Aorta (tissue), 5 donors: ENCODE results near the gene CKM. TPM values are rescaled to one million over a fixed set of nuclear protein-coding genes. Genes with fewer than 3 reads are reported as not detected.
A peak's percentile ranks its signal among the peaks of the same experiment; 100 is the strongest.

Experiments
- ATAC-seq: fragments of 200-7000 bp; cut with Tn5 transposase; one replicate; pipeline ENCODE4 v1.9.1; 2022; ENCODE audit warnings: moderate library complexity; ENCODE audit not compliant: low FRiP score
- DNase-seq, 2 donors: peaks; one replicate each; pipeline ENCODE4 v3.0.0-alpha.2; 2020
- H3K27ac ChIP-seq, 2 donors: one replicate each; pipeline ENCODE4 v1.5.1; 2013; ENCODE audit warnings: low read length in 2 of 2, mild to moderate bottlenecking in 2 of 2, moderate library complexity in 2 of 2, control low read depth in 1 of 2, inconsistent platforms in 1 of 2, low read depth in 1 of 2
- H3K27me3 ChIP-seq, 2 donors: one replicate each; pipeline ENCODE4 v1.6.1; 2013; ENCODE audit warnings: control low read depth in 1 of 2, low read length in 1 of 2, mild to moderate bottlenecking in 1 of 2, moderate library complexity in 1 of 2; ENCODE audit not compliant: insufficient read depth in 2 of 2, control insufficient read depth in 1 of 2
- H3K36me3 ChIP-seq, 2 donors: one replicate each; pipeline ENCODE4 v1.6.1; 2013; ENCODE audit warnings: control low read depth in 1 of 2, low read length in 1 of 2, mild to moderate bottlenecking in 1 of 2; ENCODE audit not compliant: insufficient read depth in 2 of 2, control insufficient read depth in 1 of 2
- H3K4me1 ChIP-seq, 2 donors: one replicate each; pipeline ENCODE4 v1.6.1; 2013; ENCODE audit warnings: low read length in 2 of 2, control low read depth in 1 of 2, mild to moderate bottlenecking in 1 of 2, moderate library complexity in 1 of 2; ENCODE audit not compliant: insufficient read depth in 2 of 2, control insufficient read depth in 1 of 2
- H3K4me3 ChIP-seq, 2 donors: one replicate each; pipeline ENCODE4 v1.5.1; 2013; ENCODE audit warnings: low read length in 2 of 2, control low read depth in 1 of 2, mild to moderate bottlenecking in 1 of 2
- H3K9me3 ChIP-seq: one replicate; pipeline ENCODE4 v1.6.1; 2013; ENCODE audit warnings: mild to moderate bottlenecking, low read length; ENCODE audit not compliant: control insufficient read depth
- WGBS, 2 donors: extraction: QIAGEN DNeasy Blood & Tissue Kit; methylation state at CpG; one replicate each; pipeline ENCODE4 v1.1.7; 2013; 5-methylcytosine and 5-hydroxymethylcytosine counted together
- intact Hi-C, 2 donors: fragments of 100-400 bp; cut with DNase I; formaldehyde crosslinking; loops; one replicate each; pipeline versions ENCODE4 v1.14.2 to v1.15.0; 2022
- polyA plus RNA-seq, 2 donors: library from polyadenylated mRNA; stranded (reverse); fragments of 200-250 nt; gene quantifications; one replicate each; pipeline ENCODE4 v1.2.3, GENCODE V29; 2013
- total RNA-seq, 2 donors: library from RNA; stranded (reverse); fragmentation: NEBNext Ultra II Directional; extraction: Animal tissue kit (Norgen Biotek cat#: 25700); gene quantifications; one replicate each; pipeline ENCODE4 v1.2.1, GENCODE V29; 2021
- donor health status: healthy with polysubstance abuse.
- donor health status: Bipolar disorder and iron deficiency.
- donor health status: DM: no; HTN: no; CAD: no.
- donor health status: DM: no; HTN: no; CAD: no.
- donor health status: DM: yes; HTN: yes; CAD: no.

CKM gene
- total and polyA plus RNA-seq, 4 donors = 1.2 to 6.4 TPM; not detected in 2

DNA sequence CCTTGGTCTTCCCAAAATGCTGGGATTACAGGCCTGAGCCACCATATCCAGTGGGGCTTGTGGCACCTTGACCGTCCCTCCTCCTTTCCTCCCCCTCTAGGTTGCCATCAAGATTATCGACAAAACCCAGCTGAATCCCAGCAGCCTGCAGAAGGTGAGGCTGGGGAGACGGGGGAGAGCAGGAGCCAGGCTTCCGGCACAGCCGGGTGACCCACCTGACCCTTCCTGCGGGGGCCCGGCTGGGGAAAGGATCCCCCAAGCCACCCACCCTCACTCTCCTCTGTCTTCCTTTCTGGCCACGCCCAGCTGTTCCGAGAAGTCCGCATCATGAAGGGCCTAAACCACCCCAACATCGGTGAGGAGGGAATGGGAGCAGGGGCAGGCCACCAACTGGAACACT, 59.7 kb downstream of the CKM start:
- H3K27ac ChIP-seq = no peak overlapping the region
- H3K36me3 ChIP-seq = peaks cover 0 to 3% of the 10 kb centered on the region in 2 donors
- H3K4me1 ChIP-seq = no peaks in the 10 kb centered on the region
- DNase-seq (no peak), ATAC-seq (peak; percentile 15)
- 93 to 94% methylated on average over 11 of the region's 11 CpGs for WGBS, 2 donors
- H3K4me3 ChIP-seq = no peak overlapping the region
- intact Hi-C loops = no loop called here
- no peaks in the 10 kb centered on the region for H3K9me3 ChIP-seq
- H3K27me3 ChIP-seq = no peaks in the 10 kb centered on the region

DNA sequence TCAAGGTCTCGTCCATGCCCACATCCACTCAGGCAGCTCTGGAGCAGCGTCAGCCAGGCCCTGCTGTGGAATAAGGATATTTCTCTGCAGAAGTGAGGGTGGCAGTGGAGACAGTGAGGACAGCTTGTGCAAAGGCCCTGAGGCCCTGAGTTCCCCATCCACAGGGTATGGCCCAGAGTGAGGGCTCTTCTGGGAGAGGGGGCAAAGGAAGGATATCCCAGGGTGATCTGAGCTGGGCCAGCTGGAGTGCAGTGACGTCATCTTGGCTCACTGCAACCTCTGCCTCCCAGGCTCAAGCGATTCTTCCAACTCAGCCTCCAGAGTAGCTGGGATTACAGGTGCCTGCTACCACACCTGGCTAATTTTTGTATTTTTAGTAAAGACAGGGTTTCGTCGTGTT, 60.1 kb downstream of the CKM start:
- Histone ChIP-seq H3K4me1 (no peaks in the 10 kb centered on the region), H3K27me3 (no peaks in the 10 kb centered on the region), H3K4me3 (no peak overlapping the region), H3K36me3 (peaks cover 0 to 3% of the 10 kb centered on the region in 2 donors), H3K9me3 (no peaks in the 10 kb centered on the region), H3K27ac (no peak overlapping the region)
- intact Hi-C loops = no loop called here
- DNase-seq (no peak), ATAC-seq (no peak)
- WGBS, 2 donors = 89 to 93% methylated on average over 6 of the region's 6 CpGs

DNA sequence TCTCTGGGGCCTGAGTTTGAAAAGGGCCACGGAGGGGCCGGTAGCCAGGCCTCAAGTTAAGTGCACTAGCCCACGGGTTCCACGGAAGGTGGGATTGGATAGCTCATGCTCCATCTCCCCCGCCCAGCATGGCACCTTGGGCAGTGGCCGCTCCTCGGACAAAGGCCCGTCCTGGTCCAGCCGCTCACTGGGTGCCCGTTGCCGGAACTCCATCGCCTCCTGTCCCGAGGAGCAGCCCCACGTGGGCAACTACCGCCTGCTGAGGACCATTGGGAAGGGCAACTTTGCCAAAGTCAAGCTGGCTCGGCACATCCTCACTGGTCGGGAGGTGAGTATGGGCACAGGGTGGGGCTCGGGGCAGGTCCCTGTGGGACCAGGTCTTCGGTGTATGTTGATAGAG, 63.8 kb downstream of the CKM start:
- intact Hi-C loops = no loop called here
- Histone ChIP-seq H3K27ac (no peak overlapping the region), H3K27me3 (no peaks in the 10 kb centered on the region), H3K4me3 (no peak overlapping the region), H3K9me3 (no peaks in the 10 kb centered on the region), H3K36me3 (peaks cover 0 to 3% of the 10 kb centered on the region in 2 donors), H3K4me1 (no peaks in the 10 kb centered on the region)
- DNase-seq = no peak
- 94 to 96% methylated on average over 19 of the region's 19 CpGs for WGBS, 2 donors
- no peak for ATAC-seq

DNA sequence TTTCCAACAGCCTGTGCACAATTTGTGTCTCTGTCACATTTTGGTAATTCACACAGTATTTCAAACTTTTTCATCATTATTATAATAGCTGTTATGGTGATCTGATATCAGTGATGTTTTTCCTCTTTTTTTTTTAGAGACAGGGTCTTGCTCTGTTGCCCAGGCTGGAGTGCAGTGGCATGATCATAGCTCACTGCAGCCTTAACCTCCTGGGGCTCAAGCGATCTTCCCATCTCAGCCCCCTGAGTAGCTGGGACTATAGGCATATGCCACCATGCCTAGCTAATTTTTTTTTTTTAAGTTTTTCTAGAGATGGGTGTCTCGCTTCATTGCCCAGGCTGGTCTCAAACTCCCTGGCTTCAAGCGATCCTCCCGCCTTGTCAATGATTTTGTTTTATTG, 65.8 kb downstream of the CKM start:
- ATAC-seq (no peak), DNase-seq (no peak)
- Histone ChIP-seq H3K4me3 (no peak overlapping the region), H3K36me3 (peaks cover 0 to 3% of the 10 kb centered on the region in 2 donors), H3K27ac (no peak overlapping the region), H3K27me3 (no peaks in the 10 kb centered on the region), H3K9me3 (no peaks in the 10 kb centered on the region), H3K4me1 (no peaks in the 10 kb centered on the region)
- intact Hi-C loops = no loop called here
- 96 to 97% methylated on average over 4 of the region's 4 CpGs for WGBS, 2 donors

Other genes with a start within 250 kb of the CKM start
- under 1 TPM; 0.19 to 0.45 TPM for gene ZNF296, start 246.4 kb downstream of the CKM start, total RNA-seq
- 1 to 10 TPM in 1 of 2 donors, under 1 TPM in 1; 0.38 to 1.1 TPM for gene ZNF296, start 246.4 kb downstream of the CKM start, polyA plus RNA-seq
- gene GEMIN7, start 243.6 kb downstream of the CKM start, total RNA-seq = 10 to 100 TPM in 1 of 2 donors, 1 to 10 TPM in 1; 8.0 to 12.3 TPM
- 10 to 100 TPM in 1 of 2 donors, 1 to 10 TPM in 1; 6.4 to 13.5 TPM for gene GEMIN7, start 243.6 kb downstream of the CKM start, polyA plus RNA-seq
- gene PPP1R37, start 229.7 kb downstream of the CKM start, total RNA-seq = 10 to 100 TPM; 12.1 to 22.7 TPM
- 10 to 100 TPM in 1 of 2 donors, 1 to 10 TPM in 1; 7.1 to 16.8 TPM for gene PPP1R37, start 229.7 kb downstream of the CKM start, polyA plus RNA-seq
- gene NKPD1, start 161.9 kb downstream of the CKM start, total RNA-seq = not detected
- gene NKPD1, start 161.9 kb downstream of the CKM start, polyA plus RNA-seq = under 1 TPM in 1 of 2 donors, not detected in 1; 0.05 TPM
- gene TRAPPC6A, start 144.6 kb downstream of the CKM start, total RNA-seq = 10 to 100 TPM in 1 of 2 donors, 1 to 10 TPM in 1; 9.5 to 13.6 TPM
- gene TRAPPC6A, start 144.6 kb downstream of the CKM start, polyA plus RNA-seq = 10 to 100 TPM; 16.5 to 17.0 TPM
- gene BLOC1S3, start 144.1 kb downstream of the CKM start, total RNA-seq = 10 to 100 TPM in 1 of 2 donors, 1 to 10 TPM in 1; 7.5 to 12.2 TPM
- gene BLOC1S3, start 144.1 kb downstream of the CKM start, polyA plus RNA-seq = 1 to 10 TPM; 2.9 to 5.3 TPM
- 10 to 100 TPM; 10.8 to 13.9 TPM for gene EXOC3L2, start 77.5 kb downstream of the CKM start, total RNA-seq
- under 1 TPM; 0.50 to 0.67 TPM for gene EXOC3L2, start 77.5 kb downstream of the CKM start, polyA plus RNA-seq
- gene MARK4, start 71.6 kb downstream of the CKM start, total RNA-seq = 10 to 100 TPM; 40.3 to 40.4 TPM
- gene MARK4, start 71.6 kb downstream of the CKM start, polyA plus RNA-seq = 10 to 100 TPM in 1 of 2 donors, 1 to 10 TPM in 1; 6.0 to 15.7 TPM
- gene KLC3, start 17.9 kb upstream of the CKM start, total RNA-seq = not detected
- gene KLC3, start 17.9 kb upstream of the CKM start, polyA plus RNA-seq = not detected
- 10 to 100 TPM; 10.4 to 14.9 TPM for gene ERCC2, start 47.7 kb upstream of the CKM start, total RNA-seq
- gene ERCC2, start 47.7 kb upstream of the CKM start, polyA plus RNA-seq = 10 to 100 TPM in 1 of 2 donors, 1 to 10 TPM in 1; 5.1 to 27.2 TPM
- 10 to 100 TPM; 64.2 to 76.5 TPM for gene PPP1R13L, start 82.2 kb upstream of the CKM start, total RNA-seq
- 100 to 1,000 TPM in 1 of 2 donors, 10 to 100 TPM in 1; 11.1 to 153 TPM for gene PPP1R13L, start 82.2 kb upstream of the CKM start, polyA plus RNA-seq
- gene POLR1G, start 83.8 kb upstream of the CKM start, total RNA-seq = 1 to 10 TPM; 3.5 to 3.9 TPM
- 1 to 10 TPM; 1.9 to 3.6 TPM for gene POLR1G, start 83.8 kb upstream of the CKM start, polyA plus RNA-seq
- gene ERCC1, start 101.0 kb upstream of the CKM start, total RNA-seq = 10 to 100 TPM; 61.4 to 69.9 TPM
- 10 to 100 TPM; 44.5 to 81.7 TPM for gene ERCC1, start 101.0 kb upstream of the CKM start, polyA plus RNA-seq
- 100 to 1,000 TPM in 1 of 2 donors, 1 to 10 TPM in 1; 3.1 to 754 TPM for gene FOSB, start 145.1 kb upstream of the CKM start, total RNA-seq
- 100 to 1,000 TPM in 1 of 2 donors, 10 to 100 TPM in 1; 18.4 to 105 TPM for gene FOSB, start 145.1 kb upstream of the CKM start, polyA plus RNA-seq
- 10 to 100 TPM in 1 of 2 donors, 1 to 10 TPM in 1; 8.1 to 11.6 TPM for gene RTN2, start 174.2 kb upstream of the CKM start, total RNA-seq
- 10 to 100 TPM in 1 of 2 donors, 1 to 10 TPM in 1; 7.0 to 13.1 TPM for gene RTN2, start 174.2 kb upstream of the CKM start, polyA plus RNA-seq
- 1 to 10 TPM in 1 of 2 donors, under 1 TPM in 1; 0.88 to 2.5 TPM for gene PPM1N, start 175.6 kb upstream of the CKM start, total RNA-seq
- under 1 TPM in 1 of 2 donors, not detected in 1; 0.67 TPM for gene PPM1N, start 175.6 kb upstream of the CKM start, polyA plus RNA-seq
- 100 to 1,000 TPM; 119 to 192 TPM for gene VASP, start 184.6 kb upstream of the CKM start, total RNA-seq
- gene VASP, start 184.6 kb upstream of the CKM start, polyA plus RNA-seq = 10 to 100 TPM; 56.0 to 63.2 TPM